Activated T-cell treated with anti-CD3 and anti-CD28 coated beads for 24 hours (primary cell): ENCODE results near the gene SERINC5.
"Not testable (repeated sequence)": the region's sequence is repeated elsewhere in the genome, so short reads cannot be mapped to it uniquely, and the experiment has no call there.

Experiments
- DNase-seq: peaks from one replicate; pipeline ENCODE4 v3.0.0-alpha.2; 2020; ENCODE audit warnings: low read depth

Gene SERINC5

DNA sequence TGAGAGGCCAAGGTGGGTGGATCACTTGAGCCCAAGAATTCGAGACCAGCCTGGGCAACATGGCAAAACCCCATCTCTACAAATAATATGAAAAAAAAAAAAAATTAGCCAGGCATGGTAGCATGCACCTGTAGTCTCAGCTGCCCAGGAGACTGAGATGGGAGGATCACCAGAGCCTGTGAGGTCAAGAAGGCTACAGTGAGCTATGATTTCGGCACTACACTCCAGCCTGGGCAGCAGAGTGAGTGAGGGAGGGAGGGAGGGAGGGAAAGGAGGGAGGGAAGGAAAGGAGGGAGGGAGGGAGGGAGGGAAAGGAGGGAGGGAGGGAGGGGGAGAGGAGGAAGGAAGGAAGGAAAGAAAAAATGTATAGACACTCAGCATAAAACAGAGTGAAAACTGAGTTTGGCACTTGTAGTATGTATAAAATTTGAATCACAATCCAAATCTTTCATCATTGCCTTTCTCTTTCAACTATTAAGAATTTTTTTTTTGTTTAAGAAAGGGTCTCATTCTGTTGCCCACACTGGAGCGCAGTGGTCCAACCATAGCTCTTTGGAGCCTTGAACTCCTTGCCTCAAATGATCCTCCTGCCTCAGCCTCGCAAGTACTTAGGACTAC lies 27.8 kb downstream of the SERINC5 start:
- DNase-seq, result no peak

DNA sequence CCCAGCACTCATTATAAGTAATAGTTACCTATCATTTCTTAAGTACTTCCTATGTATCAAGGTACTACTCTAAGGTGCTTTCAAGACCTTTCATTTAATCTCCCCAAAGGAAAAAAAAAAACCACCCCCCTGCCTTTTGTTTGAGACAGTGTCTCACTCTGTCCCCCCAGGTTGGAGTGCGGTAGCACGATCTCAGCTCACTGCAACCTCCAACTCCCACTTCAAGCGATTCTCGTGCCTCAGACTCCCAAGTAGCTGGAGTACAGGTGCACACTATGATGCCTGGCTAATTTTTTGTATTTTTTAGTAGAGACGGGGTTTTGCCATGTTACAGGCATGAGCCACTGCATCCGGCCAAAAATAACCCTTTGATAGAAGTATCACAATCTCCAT lies 29.9 kb downstream of the SERINC5 start:
- DNase-seq, result no peak

DNA sequence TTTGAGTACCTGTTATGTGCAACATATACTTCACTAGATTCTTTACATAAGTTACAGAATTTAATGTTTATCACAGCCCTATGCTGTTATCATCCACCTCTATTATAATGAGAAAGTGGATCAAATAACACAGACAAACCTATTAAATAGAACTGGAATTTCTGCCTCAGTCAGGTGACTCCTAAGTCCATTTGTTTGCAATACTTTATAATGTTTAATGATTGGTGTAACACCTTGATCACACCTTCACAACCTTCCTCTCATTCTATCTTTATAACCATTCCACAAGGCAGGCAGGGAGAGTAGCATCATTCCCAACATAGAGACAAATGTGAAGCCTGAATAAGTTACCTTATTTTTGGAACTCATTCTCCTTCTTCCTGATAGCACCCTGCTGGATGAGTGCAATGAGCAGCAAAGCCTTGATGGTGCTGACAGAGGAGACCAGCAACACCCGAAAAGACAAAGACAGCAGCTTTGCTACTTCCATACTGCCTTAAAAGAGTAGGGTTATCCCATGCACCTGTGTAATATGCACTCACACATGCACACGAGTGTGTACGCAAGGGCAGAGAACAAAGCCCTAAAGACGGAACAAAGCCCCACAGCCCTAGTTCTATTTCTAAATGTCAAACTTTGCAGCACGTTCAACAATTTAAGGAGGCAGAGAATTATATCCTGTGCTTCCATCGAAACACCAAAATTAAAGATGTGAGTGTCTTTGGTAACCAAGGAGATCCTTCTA lies 30.5 kb downstream of the SERINC5 start:
- DNase-seq, result no peak

DNA sequence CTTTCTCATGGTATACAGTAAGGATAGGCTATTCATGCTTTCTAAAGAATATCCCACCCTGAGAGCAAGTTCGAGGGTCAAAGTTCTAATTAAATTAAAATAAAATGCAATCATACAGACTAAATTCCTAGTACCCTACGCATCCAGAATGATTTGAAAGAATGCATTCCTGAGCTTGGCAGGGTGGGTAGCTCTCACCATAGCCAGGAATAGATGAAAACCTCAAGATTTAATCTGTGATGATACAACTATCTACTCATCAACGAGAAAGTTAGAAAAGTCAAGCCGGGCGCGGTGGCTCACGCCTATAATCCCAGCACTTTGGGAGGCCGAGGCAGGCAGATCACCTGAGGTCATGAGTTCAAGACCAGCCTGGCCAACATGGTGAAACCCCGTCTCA lies 32.3 kb downstream of the SERINC5 start:
- no peak for DNase-seq

DNA sequence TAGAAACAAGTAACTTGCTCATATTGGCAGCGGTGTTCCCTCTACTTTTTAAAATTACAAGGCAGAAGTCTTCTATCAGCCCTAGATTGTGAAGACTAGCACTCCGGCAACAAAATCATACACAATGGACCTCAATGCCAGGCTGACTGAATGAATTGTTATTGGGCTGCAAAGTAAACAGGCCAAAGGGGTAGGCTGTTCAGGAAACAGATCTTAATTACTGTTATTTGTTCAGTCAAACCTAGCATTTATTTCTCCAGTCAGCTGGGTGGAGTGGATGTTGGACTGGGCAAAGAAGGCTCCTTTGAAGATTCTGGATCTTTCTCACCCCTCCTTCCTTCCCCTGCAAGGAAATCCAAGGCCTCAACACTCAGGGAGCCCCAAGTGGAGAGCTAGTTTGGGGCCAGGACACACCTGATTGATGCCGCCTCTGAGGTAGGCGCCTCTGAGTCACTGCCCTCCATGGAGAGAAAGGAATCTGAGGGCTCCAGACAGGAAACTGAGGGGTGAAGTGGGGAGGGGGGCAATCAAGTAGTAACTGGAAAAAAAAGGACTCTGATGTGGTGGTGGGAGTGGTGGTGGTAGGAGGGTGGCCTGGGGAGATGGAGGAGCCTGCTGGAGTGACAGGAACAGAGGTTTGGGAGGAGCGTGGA lies 35.5 kb downstream of the SERINC5 start:
- DNase-seq, result no peak

DNA sequence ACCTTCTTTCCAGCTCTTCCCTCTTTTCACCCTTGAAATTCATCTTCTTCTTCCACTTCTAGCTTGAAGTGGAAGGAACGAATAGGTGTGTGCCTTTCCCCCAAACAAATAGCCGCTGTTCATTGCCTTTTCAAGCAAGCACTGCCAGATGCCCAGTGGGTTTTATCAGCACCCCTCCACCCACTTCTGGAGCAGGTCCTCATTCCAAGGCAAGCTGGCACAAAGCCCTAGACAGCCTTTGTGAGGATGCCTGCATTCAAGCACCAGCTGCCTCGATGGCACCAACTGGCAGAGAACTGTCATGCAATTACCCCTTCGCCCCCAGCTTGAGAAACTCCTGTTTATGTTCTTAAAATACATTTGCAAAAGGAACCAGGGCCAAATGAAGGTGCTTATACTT lies 36.5 kb downstream of the SERINC5 start:
- DNase-seq, result no peak

DNA sequence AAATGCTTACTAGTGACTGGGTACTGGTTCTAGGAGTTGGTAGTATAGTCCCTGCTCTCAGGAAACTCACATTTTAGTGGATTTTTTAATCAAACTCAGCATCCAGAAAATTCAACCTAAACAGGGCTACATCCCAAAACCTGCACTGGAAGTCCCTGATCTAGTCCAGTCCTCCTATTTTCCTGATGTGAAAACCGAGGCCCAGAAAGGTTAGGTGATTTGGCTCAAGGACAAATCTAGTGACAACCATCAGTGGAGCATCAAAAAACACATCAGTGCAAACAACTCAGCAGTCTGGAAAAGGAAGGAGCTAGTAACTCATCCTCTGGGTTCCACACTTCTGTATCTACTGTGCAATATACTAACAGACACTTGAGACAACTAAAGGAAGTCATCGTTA lies 38.2 kb downstream of the SERINC5 start:
- no peak for DNase-seq

DNA sequence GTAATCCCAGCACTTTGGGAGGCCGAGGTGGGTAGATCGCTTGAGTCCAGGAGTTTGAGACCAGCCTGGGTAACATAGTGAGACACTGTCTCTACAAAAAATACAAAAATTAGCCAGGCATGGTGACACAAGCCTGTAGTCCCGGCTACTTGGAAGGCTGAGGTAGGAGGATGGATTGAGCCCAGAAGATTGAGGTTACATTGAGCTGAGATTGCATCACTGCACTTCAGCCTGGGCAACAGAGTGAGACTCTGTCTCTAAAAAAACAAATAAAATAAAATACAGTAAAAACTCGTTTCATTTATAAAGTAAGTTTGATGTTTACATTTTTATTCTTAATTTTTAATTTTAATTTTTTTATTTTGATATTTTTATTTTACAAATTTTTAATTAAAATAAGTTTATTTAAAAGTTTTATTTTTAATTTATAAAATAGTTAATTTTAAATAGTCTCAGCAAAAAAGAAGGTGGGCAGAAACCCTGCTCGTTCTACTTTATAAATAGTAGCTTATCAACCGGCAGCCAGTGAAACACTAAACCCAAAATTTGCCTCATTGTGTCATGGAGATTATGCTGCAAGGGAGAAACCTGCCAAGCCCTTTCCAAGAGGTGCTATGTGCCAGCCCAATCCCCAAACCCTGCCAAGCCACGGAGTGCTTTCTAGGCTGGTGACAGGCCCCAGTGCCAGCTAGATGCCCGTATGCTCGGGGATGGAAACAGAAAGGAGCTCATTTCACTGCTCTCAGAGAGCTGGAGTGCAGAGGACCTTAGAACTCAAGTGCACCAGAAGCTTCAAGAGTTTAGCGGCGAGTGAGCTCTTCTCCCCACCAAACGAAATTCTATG lies 38.9 kb downstream of the SERINC5 start:
- DNase-seq, result no peak

DNA sequence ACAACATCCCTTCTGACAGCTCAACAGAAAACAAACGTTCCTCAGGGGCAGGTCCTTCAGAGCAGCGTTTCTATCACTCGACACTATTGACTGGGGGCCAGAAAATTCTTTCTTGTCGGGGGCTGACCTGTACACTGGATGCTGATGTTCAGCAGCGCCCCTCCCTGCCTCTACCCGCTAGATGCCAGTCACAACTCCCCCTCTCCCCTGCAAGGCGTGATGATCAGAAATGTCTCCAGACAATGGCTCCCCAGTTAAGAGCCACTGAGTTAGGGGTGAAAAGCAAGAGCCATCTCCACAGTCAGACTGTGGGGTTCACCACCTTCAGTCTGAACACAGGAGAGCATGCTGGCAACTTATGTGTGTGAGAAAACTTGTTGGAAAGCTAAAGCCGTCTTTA lies 39.8 kb downstream of the SERINC5 start:
- DNase-seq, result no peak

DNA sequence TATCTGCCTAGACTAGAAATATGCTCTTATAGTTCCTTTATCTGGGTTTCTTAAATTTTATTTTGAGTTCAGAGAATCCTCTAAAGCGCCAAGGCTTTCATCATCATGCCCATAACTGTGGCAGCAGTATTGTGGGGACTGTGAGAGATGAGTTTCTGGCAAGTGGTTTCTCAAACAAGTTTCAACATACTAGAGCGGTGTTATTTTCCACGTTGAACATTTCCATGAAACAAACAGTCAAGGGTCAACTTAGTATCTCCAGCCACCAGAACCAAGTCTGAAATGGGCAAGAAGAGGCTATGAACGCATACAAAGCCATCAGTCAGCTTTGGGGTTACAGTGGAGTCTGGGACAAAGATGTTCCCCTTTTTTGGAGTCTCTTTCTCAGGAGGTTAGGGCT lies 40.3 kb downstream of the SERINC5 start:
- no peak for DNase-seq

DNA sequence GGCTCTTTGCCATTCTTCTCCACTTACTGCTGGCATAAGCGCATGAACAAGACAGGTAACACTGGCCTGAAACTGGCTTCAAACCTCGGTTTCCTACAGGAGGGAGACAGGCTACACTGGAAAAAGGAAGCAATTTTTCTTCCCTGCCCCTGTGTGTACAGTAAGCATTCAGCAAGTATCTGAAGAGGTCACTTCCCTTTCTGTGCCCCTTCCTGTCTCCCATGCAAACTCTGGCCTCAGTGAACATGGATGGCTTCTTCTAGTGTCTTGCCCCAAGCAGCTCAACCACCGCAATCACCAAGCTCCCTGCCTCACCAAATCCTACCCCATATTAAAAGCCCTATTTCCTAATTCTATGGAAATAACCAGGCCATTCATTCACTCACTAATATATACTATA lies 42.4 kb downstream of the SERINC5 start:
- no peak for DNase-seq

DNA sequence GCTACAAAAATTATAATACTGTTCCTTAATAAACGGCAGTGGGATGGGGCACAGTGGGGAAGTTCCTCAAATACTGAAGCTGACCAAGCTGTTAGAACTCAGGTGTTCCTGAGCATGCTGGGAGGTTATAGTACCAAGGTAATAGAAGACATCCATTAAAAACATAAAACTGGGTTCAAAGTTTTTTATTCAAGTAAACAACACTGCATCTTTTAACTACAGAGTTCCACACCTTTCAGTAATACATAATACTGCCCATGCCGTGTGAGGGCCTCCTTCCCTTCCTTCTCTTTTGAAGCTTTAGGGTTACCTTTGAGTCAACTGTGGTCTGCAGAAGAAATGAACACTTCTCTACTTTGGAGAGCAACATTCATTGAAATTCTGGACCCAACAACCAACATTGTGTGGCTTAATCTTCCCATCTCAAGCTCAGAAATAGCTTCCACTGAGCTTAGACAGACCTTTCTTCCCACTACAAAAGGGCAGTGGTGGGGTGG lies 43.6 kb downstream of the SERINC5 start:
- DNase-seq, result no peak

DNA sequence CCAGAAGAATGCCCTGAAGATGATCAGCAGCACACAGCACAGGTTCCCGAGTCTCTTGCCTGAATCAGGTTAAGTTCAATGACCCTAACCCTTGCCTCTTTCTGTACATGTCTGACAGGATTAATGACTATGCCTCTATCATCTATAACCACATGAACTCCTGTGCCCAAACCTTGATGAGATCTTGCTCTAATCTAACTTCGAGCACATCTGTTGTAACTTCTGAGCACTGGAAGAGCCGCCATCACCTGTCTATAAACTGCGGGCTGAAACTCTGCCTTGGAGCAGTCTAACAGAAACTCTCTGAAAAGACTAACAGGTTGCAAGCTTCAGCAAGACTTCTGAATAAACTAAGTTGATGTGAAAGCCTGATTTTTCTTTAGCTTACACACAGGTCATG lies 44.5 kb downstream of the SERINC5 start:
- no peak for DNase-seq

DNA sequence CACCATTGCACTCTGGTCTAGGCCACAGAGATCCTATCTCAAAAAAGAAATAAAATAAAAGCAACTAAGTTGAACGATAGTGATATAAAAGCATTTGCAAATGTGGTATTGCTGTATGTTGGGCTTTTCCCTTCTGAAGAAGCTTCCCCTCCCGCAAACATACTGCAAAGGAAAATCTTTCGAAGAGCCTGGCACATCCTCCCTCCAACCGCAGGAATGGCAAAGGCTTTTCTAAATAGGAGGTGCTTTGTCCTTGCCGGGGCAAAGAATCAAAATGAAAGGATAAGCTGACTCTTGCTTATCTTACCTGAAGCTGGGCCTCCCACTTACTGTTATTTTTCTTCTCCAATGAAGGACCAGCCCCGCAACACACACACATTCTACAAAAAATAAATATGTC lies 45.8 kb downstream of the SERINC5 start:
- DNase-seq, result no peak

DNA sequence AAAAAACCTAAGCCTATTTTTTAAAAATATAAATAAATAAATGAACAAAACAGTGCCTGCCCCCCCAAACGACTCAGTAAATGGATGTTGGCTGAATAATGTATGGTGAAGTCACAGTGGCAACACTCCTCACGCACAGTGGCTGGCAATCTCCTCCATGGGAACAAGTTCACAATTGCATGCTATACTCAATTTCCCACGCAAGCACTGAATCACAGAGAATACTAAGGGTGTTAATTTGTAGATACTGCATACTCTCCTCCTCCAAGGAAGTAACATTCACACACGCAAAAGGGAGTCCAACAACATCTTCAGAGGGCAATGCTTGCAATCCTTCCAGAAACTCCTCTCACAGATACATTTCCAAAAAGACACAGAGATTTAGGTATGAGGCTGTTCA lies 47.5 kb downstream of the SERINC5 start:
- no peak for DNase-seq

DNA sequence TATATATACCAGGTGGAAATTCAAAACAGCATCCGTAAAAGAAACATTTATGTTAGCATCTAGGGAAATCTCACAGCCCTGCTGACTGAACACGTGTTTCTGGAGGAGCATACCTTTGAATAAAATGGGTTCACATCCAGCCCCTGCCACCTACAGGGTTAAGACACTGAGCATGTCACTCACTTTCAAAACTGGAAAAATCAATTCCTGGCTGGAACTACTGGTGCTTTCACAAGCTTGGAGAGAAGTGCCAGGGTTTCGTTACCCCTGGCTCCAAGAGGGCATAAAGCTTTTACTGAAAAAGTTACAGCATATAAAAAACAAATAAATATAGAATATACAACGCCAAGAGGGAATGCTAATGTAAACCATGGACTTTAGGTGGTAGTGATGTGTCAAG lies 48.0 kb downstream of the SERINC5 start:
- no peak for DNase-seq

DNA sequence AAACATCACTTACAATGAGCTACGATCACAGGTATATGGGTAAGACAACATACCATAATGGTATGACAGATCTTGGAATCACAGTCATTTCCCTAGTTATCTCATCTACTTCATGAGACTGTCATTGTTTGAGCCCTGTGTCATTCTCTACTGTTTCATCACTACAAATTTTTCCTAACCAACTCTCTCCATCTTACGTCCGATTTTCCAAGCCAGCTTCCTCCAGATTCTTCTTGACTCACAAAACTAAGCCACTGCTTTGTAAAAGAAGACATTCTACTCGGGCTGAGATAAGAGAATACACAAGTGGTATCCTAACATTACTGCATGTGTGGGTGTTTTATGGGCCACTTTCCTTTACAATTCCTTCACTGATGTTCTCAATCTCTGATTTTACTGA lies 49.6 kb downstream of the SERINC5 start:
- no peak for DNase-seq

DNA sequence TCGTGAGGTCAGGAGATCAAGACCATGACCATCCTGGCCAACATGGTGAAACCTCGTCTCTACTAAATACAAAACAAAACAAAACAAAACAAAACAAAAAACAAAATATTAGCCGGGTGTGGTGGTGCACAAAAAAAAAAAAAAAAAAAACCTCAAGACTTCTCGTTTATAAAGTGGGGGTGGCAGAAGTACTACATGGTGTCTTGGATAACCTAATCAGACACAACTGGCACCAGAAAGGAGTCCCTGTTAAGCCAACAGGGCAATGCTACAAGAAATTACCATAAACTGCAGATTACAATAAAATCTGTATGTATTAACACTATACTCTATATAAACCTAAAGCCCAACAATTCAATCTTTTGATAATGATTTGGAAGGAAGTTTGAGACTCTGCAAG lies 50.0 kb downstream of the SERINC5 start:
- DNase-seq, result no peak

DNA sequence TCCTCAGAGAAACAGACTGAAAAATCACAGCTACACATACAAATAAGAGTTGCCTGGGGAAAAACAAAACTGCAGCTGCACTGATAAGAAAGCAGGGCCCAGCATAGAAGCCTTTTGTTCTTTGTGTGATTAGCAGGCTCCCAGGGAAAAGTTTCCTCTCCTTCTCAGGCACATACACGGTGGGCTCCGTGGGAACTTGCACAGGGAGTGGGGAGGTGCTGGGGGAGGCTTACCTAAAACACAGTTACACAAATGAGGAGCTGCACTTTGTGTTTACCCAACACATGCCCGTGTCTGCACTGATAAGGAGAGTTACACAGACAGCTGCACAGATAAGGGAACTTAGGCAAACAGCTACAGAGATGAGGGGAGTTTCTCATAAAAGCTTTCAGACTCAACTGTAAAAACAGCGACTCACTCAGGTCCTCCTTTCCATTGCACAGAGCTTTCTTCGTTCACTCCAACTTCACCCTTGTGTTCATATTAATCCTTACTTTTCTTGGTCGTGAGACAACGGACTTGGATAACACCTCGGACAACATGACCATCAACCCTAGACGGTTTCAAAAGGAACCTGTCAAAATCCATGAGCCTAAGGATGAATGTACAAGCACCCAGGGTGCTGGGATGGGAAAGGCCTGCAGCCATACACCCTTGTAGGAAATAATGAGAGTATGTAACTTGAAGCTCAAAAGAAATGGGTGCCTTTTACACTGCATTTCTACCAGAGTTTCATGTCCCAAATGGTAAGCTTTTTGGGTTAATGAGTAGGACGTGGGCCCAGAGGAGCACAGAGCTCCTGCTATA lies 50.8 kb downstream of the SERINC5 start:
- no peak for DNase-seq

DNA sequence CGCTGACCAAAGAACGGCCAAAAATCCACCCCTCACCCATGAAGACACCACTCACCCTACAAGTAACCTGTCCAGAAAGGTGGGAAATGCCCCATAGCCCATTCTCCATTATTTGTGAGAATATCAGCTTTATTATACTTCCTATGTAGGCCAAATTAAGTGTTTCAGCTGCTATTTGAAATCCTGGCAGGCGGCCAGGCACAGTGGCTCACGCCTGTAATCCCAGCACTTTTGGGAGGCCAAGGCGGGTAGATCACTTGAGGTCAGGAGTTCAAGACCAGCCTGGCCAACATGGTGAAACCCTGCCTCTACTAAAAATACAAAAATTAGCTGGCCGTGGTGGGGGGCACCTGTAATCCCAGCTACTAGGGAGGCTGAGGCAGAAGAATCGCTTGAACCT lies 54.1 kb downstream of the SERINC5 start:
- DNase-seq, result not testable (repeated sequence)

DNA sequence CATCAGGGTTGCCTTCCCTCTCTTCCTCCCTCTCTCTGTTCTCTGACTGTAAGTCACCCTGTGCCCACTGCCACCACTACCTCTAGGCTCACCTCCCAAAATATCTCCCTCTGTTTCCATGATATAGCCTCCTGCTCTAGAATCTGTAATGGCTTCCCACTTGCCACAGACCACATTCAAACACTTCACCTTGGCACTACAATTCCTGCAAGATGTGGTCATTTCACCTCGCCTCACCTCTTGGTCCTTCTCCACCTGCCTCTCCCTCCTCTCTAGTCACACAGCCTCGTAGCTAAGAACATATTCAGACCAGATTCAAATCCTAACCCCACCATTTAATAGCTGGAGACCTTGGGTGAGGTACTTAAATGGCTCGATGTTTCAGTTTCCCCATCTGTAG lies 56.9 kb downstream of the SERINC5 start:
- no peak for DNase-seq

DNA sequence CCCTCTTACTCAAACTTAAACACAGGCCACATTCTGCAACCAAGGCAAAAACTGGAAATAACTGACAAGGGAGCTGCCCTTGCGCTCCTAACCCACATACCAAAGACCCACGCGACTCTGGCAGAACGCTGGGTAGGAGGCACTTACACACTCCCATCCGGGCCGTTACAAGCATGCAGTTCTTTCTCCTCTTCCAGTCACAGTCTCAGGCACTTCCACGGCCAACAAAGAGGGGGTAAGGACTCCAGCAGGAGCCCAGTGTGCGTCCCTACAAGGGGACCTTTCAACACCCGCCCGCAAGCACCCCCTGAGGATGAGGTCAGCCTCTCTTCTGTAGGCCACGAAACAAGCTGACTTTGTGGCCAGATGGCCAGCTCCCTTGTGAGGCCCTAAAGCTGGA lies 57.4 kb downstream of the SERINC5 start:
- DNase-seq, result no peak
